DOHH2 (cell line): ENCODE results near the gene PTPRZ1.

Experiments used
- H3F3A ChIP-seq: fragments of 200-600 bp; sonication (generic), shearing (Covaris generic); 2 replicates; pipeline ENCODE4 v1.6.0; 2016; ENCODE audit warnings: antibody characterized with exemption, mild to moderate bottlenecking; ENCODE audit not compliant: control insufficient read depth, insufficient read depth
- H3K27ac ChIP-seq: fragments of 200-600 bp; sonication (generic); 2 replicates; pipeline ENCODE4 v1.5.1; 2014; ENCODE audit warnings: low read depth, mild to moderate bottlenecking, low read length, moderate library complexity
- H3K27me3 ChIP-seq: fragments of 200-600 bp; sonication (generic); 2 replicates; pipeline ENCODE4 v1.6.1; 2014; ENCODE audit warnings: mild to moderate bottlenecking, low read length, mixed read lengths; ENCODE audit not compliant: control insufficient read depth
- H3K36me3 ChIP-seq: fragments of 200-600 bp; sonication (generic); 2 replicates; pipeline ENCODE4 v1.6.1; 2014; ENCODE audit warnings: mild to moderate bottlenecking, low read length, moderate library complexity, mixed read lengths; ENCODE audit not compliant: control insufficient read depth
- H3K4me1 ChIP-seq: fragments of 200-600 bp; sonication (generic); 2 replicates; pipeline ENCODE4 v1.6.1; 2014; ENCODE audit warnings: mild to moderate bottlenecking, low read length, mixed read lengths; ENCODE audit not compliant: control insufficient read depth
- H3K4me2 ChIP-seq: fragments of 200-600 bp; sonication (generic); 2 replicates; pipeline ENCODE4 v1.6.0; 2014; ENCODE audit warnings: mild to moderate bottlenecking, low read length, moderate library complexity
- H3K4me3 ChIP-seq: fragments of 200-600 bp; sonication (generic); 2 replicates; pipeline ENCODE4 v1.5.1; 2014; ENCODE audit warnings: mild to moderate bottlenecking, low read length, mixed read lengths
- H3K79me2 ChIP-seq: fragments of 200-600 bp; sonication (generic); 2 replicates; pipeline ENCODE4 v1.6.1; 2014; ENCODE audit warnings: mild to moderate bottlenecking, low read length, mixed read lengths; ENCODE audit not compliant: control insufficient read depth
- H3K9me2 ChIP-seq: fragments of 200-600 bp; sonication (generic); replicated peaks from 2 replicates; pipeline ENCODE4 v1.6.1; 2014; ENCODE audit warnings: mild to moderate bottlenecking, low read length, mixed read lengths; ENCODE audit not compliant: control insufficient read depth
- H3K9me3 ChIP-seq: fragments of 200-600 bp; sonication (generic); 2 replicates; pipeline ENCODE4 v1.6.1; 2014; ENCODE audit warnings: antibody characterized with exemption, low read length, mixed read lengths; ENCODE audit not compliant: control insufficient read depth, insufficient read depth
- H4K20me1 ChIP-seq: fragments of 200-600 bp; sonication (generic); 2 replicates; pipeline ENCODE4 v1.6.0; 2014; ENCODE audit warnings: low read depth, mild to moderate bottlenecking, antibody characterized with exemption, low read length, moderate library complexity; ENCODE audit not compliant: control insufficient read depth, insufficient read depth
- CTCF ChIP-seq: fragments of 200-600 bp; sonication (generic); IDR thresholded peaks from one replicate; pipeline ENCODE4 v1.5.1; 2014; ENCODE audit warnings: antibody characterized with exemption, mild to moderate bottlenecking, low read depth, low read length; ENCODE audit not compliant: poor library complexity, severe bottlenecking
- EZH2phosphoT487 ChIP-seq: fragments of 200-600 bp; sonication (generic); IDR thresholded peaks from 2 replicates; pipeline ENCODE4 v1.6.1; 2017; ENCODE audit warnings: borderline replicate concordance, mild to moderate bottlenecking, antibody characterized with exemption, low read length, moderate library complexity, mixed read lengths

The PTPRZ1 gene

DNA sequence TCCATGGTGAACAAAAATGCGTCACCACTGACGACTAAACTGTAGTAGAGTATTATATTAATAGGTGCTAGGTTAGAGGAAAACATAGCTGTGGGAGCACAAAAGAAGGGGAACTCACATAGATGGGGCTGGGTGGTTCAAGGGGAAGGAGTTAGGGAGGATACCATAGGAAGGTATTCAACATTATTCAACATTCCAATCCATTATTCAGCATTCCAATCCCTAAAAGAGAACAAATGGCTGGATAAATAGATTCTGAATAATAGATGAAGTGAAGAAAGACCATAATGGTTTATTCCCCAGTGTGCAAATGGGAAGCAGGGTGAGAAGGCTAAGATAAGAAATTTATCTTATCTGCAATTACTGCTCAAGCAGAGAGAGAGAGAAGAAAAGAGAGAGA is 209.7 kb downstream of the PTPRZ1 start:
- no peak overlapping the region for H3K4me2 ChIP-seq
- H4K20me1 ChIP-seq, result no peaks in the 10 kb centered on the region
- H3K9me2 ChIP-seq, result no peaks in the 10 kb centered on the region
- H3K4me3 ChIP-seq, result no peak overlapping the region
- TF ChIP-seq CTCF, result no peak
- TF ChIP-seq EZH2phosphoT487, result no peak
- no peaks in the 10 kb centered on the region for H3K36me3 ChIP-seq
- H3K9me3 ChIP-seq, result no peaks in the 10 kb centered on the region
- H3K4me1 ChIP-seq, result no peaks in the 10 kb centered on the region
- no peak overlapping the region for H3K27ac ChIP-seq
- H3F3A ChIP-seq, result no peaks in the 10 kb centered on the region
- H3K79me2 ChIP-seq, result no peaks in the 10 kb centered on the region
- H3K27me3 ChIP-seq, result no peaks in the 10 kb centered on the region

DNA sequence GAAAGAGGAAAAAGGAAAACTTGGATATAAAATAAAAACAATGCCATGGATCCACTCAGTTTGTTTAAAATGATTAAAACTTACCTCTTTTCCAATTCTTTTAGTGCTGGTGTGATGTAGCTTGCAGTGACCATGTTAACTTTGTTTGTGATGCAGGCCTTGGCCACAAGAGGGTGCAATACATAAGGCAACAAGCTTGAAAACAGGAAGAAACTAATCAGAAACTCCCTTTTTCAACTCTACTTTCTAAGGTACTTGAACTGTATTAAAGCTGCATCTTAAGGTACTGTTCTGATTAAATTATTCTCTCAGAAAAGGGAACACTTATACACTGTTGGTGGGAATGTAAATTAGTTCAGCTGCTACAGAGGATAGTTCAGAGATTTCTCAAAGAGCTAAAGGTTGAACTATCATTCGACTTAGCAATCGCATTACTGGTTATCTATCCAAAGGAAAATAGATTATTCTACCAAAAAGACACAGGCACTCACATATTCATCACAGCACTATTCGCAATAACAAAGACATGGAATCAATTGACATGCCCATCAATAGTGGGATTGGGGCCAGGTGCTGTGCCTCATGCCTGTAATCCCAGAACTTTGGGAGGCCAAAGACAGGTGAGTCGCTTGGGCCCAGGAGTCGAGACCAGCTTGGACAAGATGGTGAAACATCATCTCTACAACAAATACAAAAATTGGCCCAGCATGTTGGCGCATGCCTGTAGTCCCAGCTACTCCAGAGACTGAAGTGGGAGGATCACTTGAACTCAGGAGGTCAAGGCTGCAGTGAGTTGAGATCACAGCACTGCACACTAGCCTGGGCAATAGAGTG is 220.2 kb downstream of the PTPRZ1 start:
- no peaks in the 10 kb centered on the region for H3F3A ChIP-seq
- H3K4me2 ChIP-seq, result no peak overlapping the region
- no peaks in the 10 kb centered on the region for H4K20me1 ChIP-seq
- no peaks in the 10 kb centered on the region for H3K4me1 ChIP-seq
- no peaks in the 10 kb centered on the region for H3K9me3 ChIP-seq
- no peak overlapping the region for H3K4me3 ChIP-seq
- TF ChIP-seq EZH2phosphoT487 (no peak), CTCF (peak; percentile 68)
- H3K79me2 ChIP-seq, result no peaks in the 10 kb centered on the region
- no peaks in the 10 kb centered on the region for H3K9me2 ChIP-seq
- H3K36me3 ChIP-seq, result no peaks in the 10 kb centered on the region
- H3K27ac ChIP-seq, result no peak overlapping the region
- no peaks in the 10 kb centered on the region for H3K27me3 ChIP-seq

GRCh38 chr7:122094549-122094948 is 221.6 kb downstream of the PTPRZ1 start:
- no peaks in the 10 kb centered on the region for H3K4me1 ChIP-seq
- H3K27ac ChIP-seq, result no peak overlapping the region

More at GRCh38 chr7:122094549-122094948, 221.6 kb downstream of the PTPRZ1 start:
- no peak for TF ChIP-seq CTCF
- no peaks in the 10 kb centered on the region for H3F3A ChIP-seq
- no peaks in the 10 kb centered on the region for H4K20me1 ChIP-seq
- H3K27me3 ChIP-seq, result no peaks in the 10 kb centered on the region
- H3K9me3 ChIP-seq, result no peaks in the 10 kb centered on the region
- H3K9me2 ChIP-seq, result no peaks in the 10 kb centered on the region
- H3K4me2 ChIP-seq, result no peak overlapping the region
- H3K36me3 ChIP-seq, result no peaks in the 10 kb centered on the region
- no peaks in the 10 kb centered on the region for H3K79me2 ChIP-seq
- H3K4me3 ChIP-seq, result no peak overlapping the region
